ENCODE measurements around the gene KIFAP3. TPM values are rescaled to one million over a fixed set of nuclear protein-coding genes. Genes with fewer than 3 reads are reported as not detected.

Gene KIFAP3
- total and polyA plus RNA-seq, 2 of the 8 experiments (the other 6 are each of a cell fraction or from before 2014, with no cell fraction given): 1.3 to 3.2 TPM

GRCh38 chr1:169909499-169909898 is 165.0 kb downstream of the KIFAP3 start (continued):
- TF ChIP-seq ATF3 (IDR thresholded peaks at IDR 0.05; ENCODE audit: insufficient read depth, low read depth, low read length): no peak
- no peak for TF ChIP-seq PHF8 (conservative IDR thresholded peaks at IDR 0.05; ENCODE audit: low read depth, low read length)
- TF ChIP-seq MAX (IDR thresholded peaks at IDR 0.05): no peak
- TF ChIP-seq ZNF274 (IDR thresholded peaks at IDR 0.05; ENCODE audit: borderline replicate concordance, extremely low read depth, low read length): no peak
- TF ChIP-seq CREB1 (IDR thresholded peaks at IDR 0.05): no peak
- TF ChIP-seq CBX8 (IDR thresholded peaks at IDR 0.05; ENCODE audit: borderline replicate concordance, low read depth, low read length): no peak
- no peak for TF ChIP-seq KDM1A (IDR thresholded peaks at IDR 0.05; ENCODE audit: borderline replicate concordance, low read length)

Measured in H1 (cell line).